Lung (tissue), 12 donors: ENCODE data around the gene MYO7A. TPM values are rescaled to one million over a fixed set of nuclear protein-coding genes. Genes with fewer than 3 reads are reported as not detected.

Source experiments
- ATAC-seq: fragments of 200-7000 bp; cut with Tn5 transposase; one replicate; pipeline ENCODE4 v1.9.1; 2020; ENCODE audit warnings: moderate number of reproducible peaks; ENCODE audit not compliant: insufficient read depth, low FRiP score
- DNase-seq, 3 donors: peaks; one replicate each; pipeline ENCODE4 v3.0.0-alpha.2; 2013 to 2017
- H3K27ac ChIP-seq, 2 donors: one replicate each; pipeline ENCODE4 v1.5.1; 2013; ENCODE audit warnings: mild to moderate bottlenecking in 2 of 2, moderate library complexity in 2 of 2, control low read depth in 1 of 2, inconsistent platforms in 1 of 2, low read depth in 1 of 2, low read length in 1 of 2
- H3K27me3 ChIP-seq, 3 donors: one replicate each; pipeline ENCODE4 v1.5.1; 2013; ENCODE audit warnings: low read length in 2 of 3; ENCODE audit not compliant: control insufficient read depth in 3 of 3, insufficient read depth in 3 of 3
- H3K36me3 ChIP-seq, 4 donors: one replicate each; pipeline ENCODE4 v1.5.1; 2013; ENCODE audit warnings: low read length in 4 of 4, mild to moderate bottlenecking in 1 of 4, moderate library complexity in 1 of 4; ENCODE audit not compliant: control insufficient read depth in 4 of 4, insufficient read depth in 4 of 4
- H3K4me1 ChIP-seq, 5 donors: one replicate each; pipeline ENCODE4 v1.5.1; 2013; ENCODE audit warnings: low read length in 5 of 5, mild to moderate bottlenecking in 2 of 5, moderate library complexity in 1 of 5; ENCODE audit not compliant: control insufficient read depth in 5 of 5, insufficient read depth in 5 of 5
- H3K4me3 ChIP-seq: one replicate; pipeline ENCODE4 v1.5.1; 2013; ENCODE audit warnings: mild to moderate bottlenecking, control low read depth, moderate library complexity
- H3K9ac ChIP-seq, 2 donors: one replicate each; pipeline ENCODE4 v1.5.1; 2013; ENCODE audit warnings: low read length in 2 of 2, control low read depth in 1 of 2; ENCODE audit not compliant: insufficient read depth in 1 of 2
- H3K9me3 ChIP-seq, 4 donors: one replicate each; pipeline ENCODE4 v1.5.1; 2013; ENCODE audit warnings: low read length in 3 of 4, mild to moderate bottlenecking in 1 of 4, moderate library complexity in 1 of 4; ENCODE audit not compliant: control insufficient read depth in 4 of 4, insufficient read depth in 3 of 4
- WGBS, 2 donors: extraction: QIAGEN DNeasy Blood & Tissue Kit; methylation state at CpG; one replicate each; pipeline ENCODE4 v1.1.7; 2013; 5-methylcytosine and 5-hydroxymethylcytosine counted together
- polyA plus RNA-seq, 2 donors: library from polyadenylated mRNA; stranded (reverse); fragments of 200-250 nt; gene quantifications; one replicate each; pipeline ENCODE4 v1.2.1, GENCODE V29; 2013
- total RNA-seq, 2 donors: library from RNA; depleted of rRNA in 1 of 2; stranded (reverse); fragments of >200 nt in 1 of 2; gene quantifications; one replicate each; pipeline ENCODE4 v1.2.1, GENCODE V29; 2014 to 2021
- TF ChIP-seq, protein P1 (sequence below): IDR thresholded peaks from 2 replicates; pipeline ENCODE4 v1.5.1; 2012; ENCODE audit warnings: mild to moderate bottlenecking; ENCODE audit errors: control extremely low read depth, extremely low read depth
- donor health status: control.
- donor health status: control.
- donor health status: Bipolar disorder and iron deficiency.
- donor health status: healthy.
- donor health status: DM: yes; HTN: yes; CAD: no.

MYO7A gene
- total and polyA plus RNA-seq, 4 donors = 1.8 to 10.2 (median 6.3) TPM

DNA sequence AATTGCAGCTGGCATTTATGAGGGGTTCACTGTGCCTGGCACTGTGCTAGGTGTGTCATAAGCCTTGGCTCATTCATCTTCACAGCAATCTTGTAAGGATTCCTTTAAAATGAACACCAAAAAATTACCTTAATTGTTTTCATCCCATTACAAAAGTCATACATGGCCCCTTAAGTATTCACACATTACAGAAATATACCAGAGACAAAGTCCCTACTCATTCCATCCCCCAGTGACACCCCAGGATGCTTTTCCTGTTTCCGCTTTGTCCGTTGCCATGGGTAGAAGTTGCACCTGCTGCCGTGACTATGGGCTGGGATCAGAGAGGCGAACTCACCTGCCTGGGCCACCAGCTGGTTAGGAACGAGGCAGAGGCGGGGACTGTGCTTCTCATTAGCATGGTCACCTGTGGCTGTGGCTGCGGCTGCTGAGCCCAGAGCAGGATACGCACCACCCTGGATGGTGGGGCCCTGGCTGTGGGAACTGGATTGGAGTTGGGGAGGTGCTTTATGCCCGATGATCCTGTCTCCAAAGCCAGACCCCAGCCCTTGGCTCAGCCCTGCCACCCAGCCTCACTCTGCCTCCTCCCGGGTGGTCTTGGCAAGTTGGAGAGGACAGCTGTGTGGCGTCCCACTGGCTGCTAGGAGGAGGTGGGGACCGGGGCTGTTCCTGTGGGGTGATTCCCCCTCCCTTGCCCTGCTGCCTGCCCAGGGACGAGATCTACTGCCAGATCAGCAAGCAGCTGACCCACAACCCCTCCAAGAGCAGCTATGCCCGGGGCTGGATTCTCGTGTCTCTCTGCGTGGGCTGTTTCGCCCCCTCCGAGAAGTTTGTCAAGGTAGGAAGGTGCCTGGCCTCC is 60.8 kb downstream of the MYO7A start:
- no peak overlapping the region for H3K9ac ChIP-seq
- no peaks in the 10 kb centered on the region for H3K36me3 ChIP-seq

GRCh38 chr11:77189588-77190210 is 61.7 kb downstream of the MYO7A start:
- H3K9me3 ChIP-seq = no peaks in the 10 kb centered on the region
- no peak for ATAC-seq
- no peaks in the 10 kb centered on the region for H3K4me1 ChIP-seq
- H3K27me3 ChIP-seq = no peaks in the 10 kb centered on the region
- no peak overlapping the region for H3K9ac ChIP-seq
- no peak overlapping the region for H3K27ac ChIP-seq
- H3K4me3 ChIP-seq = no peak overlapping the region
- H3K36me3 ChIP-seq = no peaks in the 10 kb centered on the region
- WGBS, 2 donors = 92 to 93% methylated on average over 28 of the region's 28 CpGs
- TF ChIP-seq, protein P1, sequence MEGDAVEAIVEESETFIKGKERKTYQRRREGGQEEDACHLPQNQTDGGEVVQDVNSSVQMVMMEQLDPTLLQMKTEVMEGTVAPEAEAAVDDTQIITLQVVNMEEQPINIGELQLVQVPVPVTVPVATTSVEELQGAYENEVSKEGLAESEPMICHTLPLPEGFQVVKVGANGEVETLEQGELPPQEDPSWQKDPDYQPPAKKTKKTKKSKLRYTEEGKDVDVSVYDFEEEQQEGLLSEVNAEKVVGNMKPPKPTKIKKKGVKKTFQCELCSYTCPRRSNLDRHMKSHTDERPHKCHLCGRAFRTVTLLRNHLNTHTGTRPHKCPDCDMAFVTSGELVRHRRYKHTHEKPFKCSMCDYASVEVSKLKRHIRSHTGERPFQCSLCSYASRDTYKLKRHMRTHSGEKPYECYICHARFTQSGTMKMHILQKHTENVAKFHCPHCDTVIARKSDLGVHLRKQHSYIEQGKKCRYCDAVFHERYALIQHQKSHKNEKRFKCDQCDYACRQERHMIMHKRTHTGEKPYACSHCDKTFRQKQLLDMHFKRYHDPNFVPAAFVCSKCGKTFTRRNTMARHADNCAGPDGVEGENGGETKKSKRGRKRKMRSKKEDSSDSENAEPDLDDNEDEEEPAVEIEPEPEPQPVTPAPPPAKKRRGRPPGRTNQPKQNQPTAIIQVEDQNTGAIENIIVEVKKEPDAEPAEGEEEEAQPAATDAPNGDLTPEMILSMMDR = no peak
- no peak for DNase-seq

More for the DNA sequence above, 60.8 kb downstream of the MYO7A start:
- Histone ChIP-seq H3K27ac (no peak overlapping the region), H3K4me3 (no peak overlapping the region), H3K9me3 (no peaks in the 10 kb centered on the region), H3K4me1 (no peaks in the 10 kb centered on the region), H3K27me3 (no peaks in the 10 kb centered on the region)
- WGBS, 2 donors = 85% methylated on average over 18 of the region's 18 CpGs
- TF ChIP-seq, protein P1 = no peak
- ATAC-seq (no peak), DNase-seq (peak in 1 of 3 donors; percentile 43)

DNA sequence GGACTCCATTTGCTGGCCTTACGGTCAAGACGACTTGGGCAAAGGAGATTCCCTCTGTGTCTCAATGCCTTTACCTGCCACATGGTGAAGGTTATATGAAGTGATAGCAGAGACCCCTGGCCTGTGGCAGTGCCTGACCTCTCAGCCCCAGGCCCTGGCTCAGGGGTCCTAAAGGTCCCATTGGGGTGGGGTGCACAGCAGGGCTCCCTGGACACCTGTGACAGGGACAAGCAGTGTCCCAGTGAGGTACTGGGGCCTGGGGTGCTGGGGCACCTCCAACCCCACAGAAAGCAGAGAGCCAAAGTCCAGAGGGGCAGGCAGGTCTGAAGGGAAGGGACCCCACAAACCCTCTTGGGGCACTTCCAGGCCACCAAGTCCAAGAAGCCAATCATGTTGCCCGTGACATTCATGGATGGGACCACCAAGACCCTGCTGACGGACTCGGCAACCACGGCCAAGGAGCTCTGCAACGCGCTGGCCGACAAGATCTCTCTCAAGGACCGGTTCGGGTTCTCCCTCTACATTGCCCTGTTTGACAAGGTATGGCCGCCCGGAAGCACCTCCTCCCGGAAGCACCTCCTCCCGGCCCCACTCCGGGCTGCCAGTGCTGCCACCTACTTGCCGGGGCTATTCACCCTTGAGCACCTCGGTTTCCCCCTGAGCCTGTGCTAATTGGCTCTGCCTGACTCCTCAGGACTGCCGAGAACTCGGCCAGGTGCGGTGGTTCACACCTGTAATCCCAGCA is 62.5 kb downstream of the MYO7A start:
- TF ChIP-seq, protein P1 = no peak
- ATAC-seq (no peak), DNase-seq (no peak)
- Histone ChIP-seq H3K4me3 (no peak overlapping the region), H3K36me3 (no peaks in the 10 kb centered on the region), H3K9ac (no peak overlapping the region), H3K27ac (no peak overlapping the region), H3K27me3 (no peaks in the 10 kb centered on the region), H3K9me3 (no peaks in the 10 kb centered on the region), H3K4me1 (peaks cover 0 to 3% (median 0%) of the 10 kb centered on the region in 5 donors)
- WGBS, 2 donors = 94 to 96% methylated on average over 21 of the region's 21 CpGs
